ENCODE measurements around the gene C11orf87.

DNA sequence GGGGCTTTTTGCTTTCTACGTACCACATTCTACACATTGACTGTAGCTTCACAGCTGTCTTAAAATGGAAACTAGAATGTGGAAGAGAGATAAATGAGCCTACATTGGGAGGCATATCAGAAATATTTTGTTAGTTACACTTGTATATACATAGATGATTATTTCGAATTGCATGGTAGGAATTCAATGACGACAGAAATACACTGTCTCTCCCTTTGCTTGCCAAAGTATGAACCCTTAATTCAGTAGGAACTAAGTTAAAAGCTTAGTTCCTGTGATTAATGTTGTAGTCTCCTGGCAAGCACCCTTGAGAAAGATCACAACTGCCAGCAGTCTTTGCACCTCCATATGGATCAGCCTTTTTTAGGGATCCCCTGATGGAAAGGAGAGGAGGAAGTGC is 10.1 kb downstream of the C11orf87 start:
- TF ChIP-seq, protein P1, sequence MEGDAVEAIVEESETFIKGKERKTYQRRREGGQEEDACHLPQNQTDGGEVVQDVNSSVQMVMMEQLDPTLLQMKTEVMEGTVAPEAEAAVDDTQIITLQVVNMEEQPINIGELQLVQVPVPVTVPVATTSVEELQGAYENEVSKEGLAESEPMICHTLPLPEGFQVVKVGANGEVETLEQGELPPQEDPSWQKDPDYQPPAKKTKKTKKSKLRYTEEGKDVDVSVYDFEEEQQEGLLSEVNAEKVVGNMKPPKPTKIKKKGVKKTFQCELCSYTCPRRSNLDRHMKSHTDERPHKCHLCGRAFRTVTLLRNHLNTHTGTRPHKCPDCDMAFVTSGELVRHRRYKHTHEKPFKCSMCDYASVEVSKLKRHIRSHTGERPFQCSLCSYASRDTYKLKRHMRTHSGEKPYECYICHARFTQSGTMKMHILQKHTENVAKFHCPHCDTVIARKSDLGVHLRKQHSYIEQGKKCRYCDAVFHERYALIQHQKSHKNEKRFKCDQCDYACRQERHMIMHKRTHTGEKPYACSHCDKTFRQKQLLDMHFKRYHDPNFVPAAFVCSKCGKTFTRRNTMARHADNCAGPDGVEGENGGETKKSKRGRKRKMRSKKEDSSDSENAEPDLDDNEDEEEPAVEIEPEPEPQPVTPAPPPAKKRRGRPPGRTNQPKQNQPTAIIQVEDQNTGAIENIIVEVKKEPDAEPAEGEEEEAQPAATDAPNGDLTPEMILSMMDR (conservative IDR thresholded peaks at IDR 0.05; ENCODE audit: low read depth, low read length) = no peak
- TF ChIP-seq POLR2A (IDR thresholded peaks at IDR 0.05; ENCODE audit: low read depth, low read length) (no peak), MAFK (IDR thresholded peaks at IDR 0.05; ENCODE audit: low read depth, low read length) (no peak), FOS (IDR thresholded peaks at IDR 0.05; ENCODE audit: low read depth, low read length) (no peak), CEBPB (IDR thresholded peaks at IDR 0.05; ENCODE audit: low read depth, low read length) (no peak), RAD21 (IDR thresholded peaks at IDR 0.05; ENCODE audit: low read length) (no peak), CHD1 (IDR thresholded peaks at IDR 0.05; ENCODE audit: low read depth, low read length) (no peak), MAZ (IDR thresholded peaks at IDR 0.05; ENCODE audit: borderline replicate concordance, low read depth, low read length) (no peak), RFX5 (IDR thresholded peaks at IDR 0.05; ENCODE audit: low read depth, low read length) (no peak)

Data from IMR-90 (cell line).